ENCODE measurements around the gene PSMC3IP. TPM values are rescaled to one million over a fixed set of nuclear protein-coding genes. Genes with fewer than 3 reads are reported as not detected.

PSMC3IP gene
- total RNA-seq, 1 experiment from 2014 or later: 37.4 TPM

DNA sequence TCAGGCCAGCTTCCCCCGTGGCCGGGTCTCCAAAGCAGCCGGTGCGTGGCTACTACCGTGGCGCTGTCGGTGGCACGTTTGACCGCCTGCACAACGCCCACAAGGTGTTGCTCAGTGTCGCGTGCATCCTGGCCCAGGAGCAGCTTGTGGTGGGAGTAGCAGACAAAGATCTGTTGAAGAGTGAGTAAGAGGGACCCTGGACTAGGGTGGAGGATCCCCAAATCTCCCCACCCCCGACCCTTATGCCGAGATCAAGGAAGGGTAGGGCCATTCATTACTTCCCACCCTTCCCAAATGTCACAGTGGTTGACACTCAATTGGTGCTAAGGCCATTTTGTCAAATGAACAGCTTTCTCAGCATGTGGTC lies 14.4 kb downstream of the PSMC3IP start:
- WGBS (ENCODE audit: extremely low coverage, insufficient read length, low lambda C conversion rate): no CpG with 5 or more reads among the region's 14 CpGs
- peak overlapping the region in 1 of 3 experiments; percentile 96; a peak in 2 of 7 replicates for H3K27ac Mint-ChIP-seq
- Histone ChIP-seq H3K27me3 (ENCODE audit: insufficient read depth, low read length) (no peaks in the 10 kb centered on the region), H3K14ac (ENCODE audit: insufficient read depth, low read length) (no peak overlapping the region), H4K91ac (ENCODE audit: insufficient read length, low read depth, low read length) (no peak overlapping the region), H3K23me2 (ENCODE audit: insufficient read length, low read depth, low read length, poor library complexity, severe bottlenecking) (peaks cover 16% of the 10 kb centered on the region), H3K9me3 (ENCODE audit: control insufficient read depth, low read depth, low read length) (no peaks in the 10 kb centered on the region), H2BK15ac (ENCODE audit: low read depth, low read length) (no peak overlapping the region), H2BK5ac (ENCODE audit: insufficient read length, low read length) (no peak overlapping the region), H3K18ac (ENCODE audit: insufficient read length, low read depth, low read length) (no peak overlapping the region), H3K27ac (ENCODE audit: insufficient read length, low read depth, low read length) (no peak overlapping the region), H3K4ac (ENCODE audit: low read depth, low read length) (no peak overlapping the region), H2BK120ac (ENCODE audit: low read depth, low read length, poor library complexity, severe bottlenecking) (no peak overlapping the region), H3K79me1 (ENCODE audit: insufficient read depth, low read depth, low read length, poor library complexity, severe bottlenecking) (peaks cover 4% of the 10 kb centered on the region), H2BK20ac (ENCODE audit: low read depth, low read length, poor library complexity, severe bottlenecking) (no peak overlapping the region), H2AK5ac (ENCODE audit: insufficient read length, low read length) (no peak overlapping the region), H3K79me2 (ENCODE audit: insufficient read depth, low read length) (peaks cover 7% of the 10 kb centered on the region; the same call in 1 of the 2 replicates), H3K4me2 (ENCODE audit: insufficient read depth, insufficient read length, low read length) (peak overlapping the region; percentile 86), H3K56ac (ENCODE audit: insufficient read length, low read depth, low read length) (no peak overlapping the region), H4K20me1 (ENCODE audit: control insufficient read depth, insufficient read depth, insufficient read length) (no peaks in the 10 kb centered on the region), H4K8ac (replicated peaks; ENCODE audit: insufficient read length, low read depth, low read length) (no peak overlapping the region), H3T11ph (ENCODE audit: low read length) (no peak overlapping the region), H2AFZ (ENCODE audit: low read length) (no peak overlapping the region), H3K4me1 (ENCODE audit: insufficient read depth, low read length) (peaks cover 2% of the 10 kb centered on the region; the same call in 1 of the 2 replicates), H3K9ac (ENCODE audit: extremely low read depth, insufficient read length, low read length) (peak overlapping the region; percentile 85), H3K23ac (ENCODE audit: insufficient read length, low read depth, low read length) (no peak overlapping the region), H4K5ac (ENCODE audit: insufficient read length, low read depth, low read length) (no peak overlapping the region), H2BK12ac (ENCODE audit: insufficient read length, low read depth, low read length) (no peak overlapping the region)
- TF ChIP-seq, protein P1, sequence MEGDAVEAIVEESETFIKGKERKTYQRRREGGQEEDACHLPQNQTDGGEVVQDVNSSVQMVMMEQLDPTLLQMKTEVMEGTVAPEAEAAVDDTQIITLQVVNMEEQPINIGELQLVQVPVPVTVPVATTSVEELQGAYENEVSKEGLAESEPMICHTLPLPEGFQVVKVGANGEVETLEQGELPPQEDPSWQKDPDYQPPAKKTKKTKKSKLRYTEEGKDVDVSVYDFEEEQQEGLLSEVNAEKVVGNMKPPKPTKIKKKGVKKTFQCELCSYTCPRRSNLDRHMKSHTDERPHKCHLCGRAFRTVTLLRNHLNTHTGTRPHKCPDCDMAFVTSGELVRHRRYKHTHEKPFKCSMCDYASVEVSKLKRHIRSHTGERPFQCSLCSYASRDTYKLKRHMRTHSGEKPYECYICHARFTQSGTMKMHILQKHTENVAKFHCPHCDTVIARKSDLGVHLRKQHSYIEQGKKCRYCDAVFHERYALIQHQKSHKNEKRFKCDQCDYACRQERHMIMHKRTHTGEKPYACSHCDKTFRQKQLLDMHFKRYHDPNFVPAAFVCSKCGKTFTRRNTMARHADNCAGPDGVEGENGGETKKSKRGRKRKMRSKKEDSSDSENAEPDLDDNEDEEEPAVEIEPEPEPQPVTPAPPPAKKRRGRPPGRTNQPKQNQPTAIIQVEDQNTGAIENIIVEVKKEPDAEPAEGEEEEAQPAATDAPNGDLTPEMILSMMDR (conservative IDR thresholded peaks at IDR 0.05): no peak
- H3K4me1 Mint-ChIP-seq: peaks cover 17 to 25% of the 10 kb centered on the region in 2 experiments
- H3K9me3 Mint-ChIP-seq: no peaks in the 10 kb centered on the region
- H3K4me3 Mint-ChIP-seq: peak overlapping the region; percentile 94 to 95
- H3K36me3 Mint-ChIP-seq (ENCODE audit: insufficient read depth in 1 of 3, low read depth in 3 of 3): peaks cover 3 to 33% (median 25%) of the 10 kb centered on the region in 3 experiments; a peak in 6 of 7 replicates
- no peaks in the 10 kb centered on the region for H3K27me3 Mint-ChIP-seq (ENCODE audit: low read depth)
- DNase-seq: no peak
